ENCODE measurements around the gene CD6. TPM values are rescaled to one million over a fixed set of nuclear protein-coding genes. Genes with fewer than 3 reads are reported as not detected.

CD6 gene
- total RNA-seq, 2 experiments from 2014 or later, result 286 to 377 TPM

DNA sequence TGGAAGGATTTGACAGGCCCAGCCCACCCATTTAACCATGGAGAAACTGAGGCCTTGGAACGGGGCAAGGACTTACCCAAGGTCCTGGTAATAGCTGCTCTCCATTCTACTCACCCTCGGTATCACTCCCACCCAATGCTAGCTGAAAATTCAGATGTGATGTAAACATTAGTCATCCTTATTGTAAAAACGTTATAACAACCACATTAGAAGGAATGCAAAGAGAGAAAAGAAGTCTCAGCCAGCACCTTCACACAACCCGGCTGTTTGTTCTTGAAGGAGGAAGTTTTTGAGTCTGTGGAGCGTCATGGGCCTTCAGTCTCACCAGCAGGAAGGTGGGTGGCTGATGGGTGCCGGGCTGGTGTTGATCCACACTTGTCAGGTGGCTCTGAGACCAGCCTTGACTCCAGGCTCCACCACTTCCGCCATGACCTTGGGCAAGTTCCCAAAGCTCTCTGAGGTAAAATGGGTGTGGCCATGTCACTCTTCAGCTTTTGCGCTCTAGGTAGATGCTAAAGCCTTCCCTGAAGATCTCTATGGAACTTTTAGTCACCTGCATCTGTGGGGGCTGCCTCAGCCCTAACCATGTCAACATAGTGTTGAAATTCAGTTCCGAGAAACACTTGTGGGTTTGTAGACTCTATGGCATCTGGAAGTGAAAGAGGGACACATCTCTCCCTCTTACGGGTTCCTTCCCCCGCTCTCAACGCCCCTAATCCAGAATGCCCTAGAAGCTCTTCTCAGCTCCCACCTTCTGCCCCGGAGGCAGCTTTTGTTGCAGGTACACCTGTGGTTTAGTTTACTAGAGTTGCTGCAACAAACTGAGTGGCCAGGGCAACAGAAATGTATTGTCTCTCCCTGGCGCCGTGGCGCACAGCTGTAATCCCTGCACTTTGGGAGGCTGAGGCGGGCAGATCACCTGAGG is 14.8 kb downstream of the CD6 start:
- peak; percentile 76 for ATAC-seq
- H3K36me3 Mint-ChIP-seq (ENCODE audit: low read depth), result peaks cover 83% of the 10 kb centered on the region
- intact Hi-C loops (cut with DNase I, micrococcal nuclease), result loop anchor here (1.0 to 10.0 kb wide), 10 partner anchors 8 to 1569 kb away; partner anchors contain the start of genes CD5 (in 1 of the 2) and VPS37C (in 1 of the 2)
- ChIA-PET CTCF (interaction anchor here (0.6 to 1.7 kb wide), 14 partner anchors 9 to 126 kb away, joined by 3 to 9 read pairs (median 4); partner anchors contain the start of gene TMEM109), POLR2A (interaction anchor here (0.5 to 4.6 kb wide), 25 partner anchors 8 to 175 kb away, joined by 3 to 49 read pairs (median 7); partner anchors contain the start of genes TMEM109 and VPS37C)
- H3K27ac Mint-ChIP-seq, result peak overlapping the region; percentile 96
- no peaks in the 10 kb centered on the region for H3K9me3 Mint-ChIP-seq (ENCODE audit: low read depth)
- DNase-seq, result peak; percentile 97
- no peaks in the 10 kb centered on the region for H3K27me3 Mint-ChIP-seq
- H3K4me3 Mint-ChIP-seq, result peak overlapping the region; percentile 87
- peaks cover 94% of the 10 kb centered on the region for H3K4me1 Mint-ChIP-seq

DNA sequence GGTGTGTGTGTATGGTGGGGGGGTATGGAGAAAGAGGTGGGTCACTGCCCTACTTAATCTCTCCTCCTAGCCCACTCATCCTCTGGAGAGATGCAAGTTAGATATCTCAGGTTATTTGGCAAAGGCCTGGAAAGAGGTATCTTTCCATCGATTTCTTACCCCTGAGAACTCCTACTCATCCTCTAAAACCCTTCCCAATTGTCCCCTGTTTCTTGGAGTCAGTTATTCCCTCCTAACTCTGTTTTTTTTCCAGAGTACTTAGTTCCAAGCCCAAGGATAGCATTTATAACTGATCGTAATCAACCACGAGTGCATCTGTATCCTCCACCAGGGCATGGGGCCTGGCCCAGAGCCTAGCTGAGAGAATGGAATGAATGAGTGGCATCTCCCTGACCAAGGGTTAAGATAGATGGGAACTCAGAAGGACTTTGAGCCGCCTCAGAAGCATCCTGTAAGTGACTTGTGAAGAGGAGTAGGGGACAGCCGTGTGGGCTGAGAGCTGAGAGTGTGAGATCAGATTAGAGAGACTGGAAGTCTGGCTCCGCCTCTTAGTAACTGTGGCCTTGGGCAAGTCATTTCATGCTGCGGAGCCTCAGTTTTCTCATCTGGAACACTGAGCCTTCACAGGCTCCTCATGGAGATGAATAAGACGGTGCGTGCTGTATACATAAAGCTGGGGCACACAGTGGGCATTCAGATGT is 16.2 kb downstream of the CD6 start:
- DNase-seq (peak; percentile 87), ATAC-seq (peak; percentile 50)
- ChIA-PET POLR2A (interaction anchor here (0.6 to 4.6 kb wide), 16 partner anchors 9 to 84 kb away, joined by 3 to 49 read pairs (median 5); no protein-coding TSS in a partner anchor), CTCF (interaction anchor here (0.6 to 1.4 kb wide), 11 partner anchors 16 to 200 kb away, joined by 3 to 5 read pairs (median 3); no protein-coding TSS in a partner anchor)
- intact Hi-C loops (cut with DNase I, micrococcal nuclease), result loop anchor here (2.0 to 10.0 kb wide), 6 partner anchors 17 to 1567 kb away; partner anchors contain the start of gene CD5 (in 1 of the 2)
- peak overlapping the region; percentile 87 for H3K4me3 Mint-ChIP-seq
- H3K27ac Mint-ChIP-seq, result peak overlapping the region; percentile 96
- no peaks in the 10 kb centered on the region for H3K9me3 Mint-ChIP-seq (ENCODE audit: low read depth)
- H3K4me1 Mint-ChIP-seq, result peaks cover 88% of the 10 kb centered on the region
- H3K27me3 Mint-ChIP-seq, result no peaks in the 10 kb centered on the region
- H3K36me3 Mint-ChIP-seq (ENCODE audit: low read depth), result peaks cover 73% of the 10 kb centered on the region

DNA sequence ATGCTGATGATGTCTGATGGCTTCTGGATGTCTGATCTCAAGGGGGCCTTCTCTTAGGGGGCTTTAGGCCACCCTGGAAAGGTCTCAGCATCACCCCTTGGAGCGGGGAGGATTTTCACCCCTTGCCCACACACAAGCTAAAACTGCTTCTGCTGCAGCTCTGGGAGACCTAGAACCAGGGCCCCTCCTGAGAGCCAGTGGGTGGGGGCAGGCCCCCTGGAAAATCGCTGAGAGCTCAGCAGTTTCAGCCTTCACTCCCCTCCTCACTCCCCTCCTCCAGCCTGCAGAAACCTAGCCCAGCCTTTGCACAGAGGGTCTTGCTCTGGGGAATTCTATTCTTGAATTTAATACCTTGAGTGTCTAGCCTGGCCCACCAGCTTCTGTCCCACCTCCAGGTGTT is 17.2 kb downstream of the CD6 start:
- POLR2A ChIA-PET, result interaction anchor here (0.6 to 4.6 kb wide), 11 partner anchors 10 to 78 kb away, joined by 3 to 49 read pairs (median 6); no protein-coding TSS in a partner anchor
- H3K9me3 Mint-ChIP-seq (ENCODE audit: low read depth), result no peaks in the 10 kb centered on the region
- intact Hi-C loops (cut with DNase I, micrococcal nuclease), result loop anchor here (5.0 to 10.0 kb wide), 2 partner anchors 94 to 1566 kb away; no protein-coding TSS in a partner anchor

DNA sequence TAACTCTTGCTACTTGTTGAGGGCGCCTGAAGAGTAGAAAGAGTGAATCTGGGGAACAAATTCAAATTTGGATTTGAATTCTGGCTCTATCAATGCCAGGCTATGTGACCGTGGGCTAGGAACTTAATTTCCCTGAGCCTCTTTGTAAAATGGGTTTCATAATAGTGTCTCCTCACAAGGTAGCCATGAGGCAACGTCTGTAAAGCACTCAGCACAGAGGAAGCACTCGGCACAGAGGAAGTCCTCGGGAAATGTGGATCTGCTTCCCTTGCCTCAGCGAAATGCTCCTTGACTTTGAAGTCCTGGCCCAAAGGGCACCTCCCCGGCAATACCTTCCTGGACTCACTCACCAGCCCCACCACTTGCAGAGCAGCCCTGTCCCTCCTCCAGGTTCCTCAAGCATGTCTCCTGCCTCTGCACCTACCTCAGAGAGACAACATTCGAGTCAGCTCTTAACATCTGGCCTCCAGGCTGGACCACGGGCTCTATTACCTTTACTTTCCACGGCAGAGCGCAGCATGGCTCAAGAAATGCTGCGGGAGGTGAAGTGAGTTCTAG is 17.7 kb downstream of the CD6 start:
- ATAC-seq (no peak), DNase-seq (peak; percentile 39)
- ChIA-PET CTCF (interaction anchor here (0.7 to 1.4 kb wide), 6 partner anchors 11 to 140 kb away, joined by 3 read pairs; no protein-coding TSS in a partner anchor), POLR2A (interaction anchor here (1.3 to 2.0 kb wide), 3 partner anchors 10 to 66 kb away, joined by 5 to 25 read pairs (median 7); no protein-coding TSS in a partner anchor)
- Mint-ChIP-seq H3K9me3 (ENCODE audit: low read depth) (no peaks in the 10 kb centered on the region), H3K27me3 (no peaks in the 10 kb centered on the region), H3K4me1 (peaks cover 86% of the 10 kb centered on the region), H3K36me3 (ENCODE audit: low read depth) (peaks cover 72% of the 10 kb centered on the region), H3K27ac (peak overlapping the region; percentile 96), H3K4me3 (peak overlapping the region; percentile 87)
- intact Hi-C loops (cut with DNase I, micrococcal nuclease), result loop anchor here (5.0 to 10.0 kb wide), 2 partner anchors 93 to 1566 kb away; no protein-coding TSS in a partner anchor

More for the DNA sequence above, 17.2 kb downstream of the CD6 start:
- H3K27ac Mint-ChIP-seq, result peak overlapping the region; percentile 96
- CTCF ChIA-PET, result interaction anchor here (0.9 to 1.4 kb wide), 7 partner anchors 10 to 199 kb away, joined by 3 read pairs; no protein-coding TSS in a partner anchor
- H3K27me3 Mint-ChIP-seq, result no peaks in the 10 kb centered on the region
- DNase-seq (peak; percentile 33), ATAC-seq (no peak)
- H3K36me3 Mint-ChIP-seq (ENCODE audit: low read depth), result peaks cover 73% of the 10 kb centered on the region
- peaks cover 88% of the 10 kb centered on the region for H3K4me1 Mint-ChIP-seq
- H3K4me3 Mint-ChIP-seq, result peak overlapping the region; percentile 87

DNA sequence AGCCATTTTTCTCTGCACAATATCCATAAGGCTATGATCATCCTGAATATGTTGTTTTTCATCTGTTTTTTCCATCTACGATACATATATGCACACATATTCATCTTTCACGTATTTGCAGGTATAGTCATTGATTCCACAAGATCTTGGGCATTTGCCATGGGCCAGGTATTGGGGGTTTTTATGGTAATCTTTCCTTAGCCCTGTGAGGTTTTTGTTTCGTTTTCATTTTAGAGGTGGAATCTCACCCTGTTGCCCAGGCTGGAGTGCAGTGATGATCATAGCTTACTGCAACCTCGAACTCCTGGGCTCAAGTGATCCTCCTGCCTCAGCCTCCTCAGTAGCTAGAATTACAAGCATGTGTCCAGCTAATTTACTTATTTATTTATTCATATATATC is 20.0 kb downstream of the CD6 start:
- DNase-seq, result peak; percentile 71
- no peak for ATAC-seq
- Mint-ChIP-seq H3K27ac (peak overlapping the region; percentile 84), H3K27me3 (no peaks in the 10 kb centered on the region), H3K4me3 (peak overlapping the region; percentile 55), H3K9me3 (ENCODE audit: low read depth) (no peaks in the 10 kb centered on the region), H3K36me3 (ENCODE audit: low read depth) (peaks cover 77% of the 10 kb centered on the region), H3K4me1 (peaks cover 87% of the 10 kb centered on the region)
- intact Hi-C loops (cut with DNase I, micrococcal nuclease), result no loop called here
- ChIA-PET POLR2A (interaction anchor here (0.6 to 1.6 kb wide), 8 partner anchors 9 to 261 kb away, joined by 3 to 5 read pairs (median 4); no protein-coding TSS in a partner anchor), CTCF (interaction anchor here (0.6 to 1.1 kb wide), 3 partner anchors 10 to 121 kb away, joined by 3 read pairs; no protein-coding TSS in a partner anchor)

DNA sequence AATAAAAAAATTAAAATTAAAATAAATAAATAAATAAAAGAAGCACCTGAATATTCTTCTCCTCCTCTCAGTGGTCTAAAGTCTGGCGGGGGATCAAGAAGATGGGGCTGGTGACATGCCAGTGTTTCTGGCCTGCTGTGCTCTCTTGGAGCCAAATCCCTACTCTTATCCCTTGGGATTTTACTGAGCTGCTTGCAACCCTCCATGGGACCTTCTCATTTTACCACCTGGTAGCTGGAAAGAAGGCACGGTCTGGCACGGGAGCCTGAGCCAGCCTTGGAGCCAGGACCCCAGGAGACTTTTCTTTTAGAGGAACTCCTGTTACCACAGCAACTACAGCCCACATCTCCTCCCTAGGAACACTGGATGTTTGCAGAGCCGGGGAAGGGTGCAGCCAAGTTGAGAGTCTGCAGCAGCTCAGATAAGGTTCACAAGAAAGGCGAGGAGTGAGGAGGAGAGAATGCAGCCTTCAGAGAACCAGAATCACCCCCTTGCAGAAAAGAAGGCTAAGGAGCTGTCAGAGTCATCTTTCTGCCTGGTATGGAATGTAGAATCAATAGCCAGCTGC is 21.4 kb downstream of the CD6 start:
- ATAC-seq (no peak), DNase-seq (peak; percentile 18)
- Mint-ChIP-seq H3K9me3 (ENCODE audit: low read depth) (no peaks in the 10 kb centered on the region), H3K27me3 (no peaks in the 10 kb centered on the region), H3K36me3 (ENCODE audit: low read depth) (peaks cover 74% of the 10 kb centered on the region), H3K27ac (peak overlapping the region; percentile 97), H3K4me3 (peak overlapping the region; percentile 61), H3K4me1 (peaks cover 83% of the 10 kb centered on the region)
- POLR2A ChIA-PET, result interaction anchor here (0.7 to 2.8 kb wide), 13 partner anchors 9 to 119 kb away, joined by 3 to 26 read pairs (median 5); no protein-coding TSS in a partner anchor
- intact Hi-C loops (cut with DNase I, micrococcal nuclease), result loop anchor here in 1 of 2 experiments (1.0 to 2.0 kb wide), 3 partner anchors 11 to 23 kb away; no protein-coding TSS in a partner anchor
- CTCF ChIA-PET, result interaction anchor here (0.6 to 1.7 kb wide), 7 partner anchors 11 to 156 kb away, joined by 3 to 6 read pairs (median 4); no protein-coding TSS in a partner anchor

DNA sequence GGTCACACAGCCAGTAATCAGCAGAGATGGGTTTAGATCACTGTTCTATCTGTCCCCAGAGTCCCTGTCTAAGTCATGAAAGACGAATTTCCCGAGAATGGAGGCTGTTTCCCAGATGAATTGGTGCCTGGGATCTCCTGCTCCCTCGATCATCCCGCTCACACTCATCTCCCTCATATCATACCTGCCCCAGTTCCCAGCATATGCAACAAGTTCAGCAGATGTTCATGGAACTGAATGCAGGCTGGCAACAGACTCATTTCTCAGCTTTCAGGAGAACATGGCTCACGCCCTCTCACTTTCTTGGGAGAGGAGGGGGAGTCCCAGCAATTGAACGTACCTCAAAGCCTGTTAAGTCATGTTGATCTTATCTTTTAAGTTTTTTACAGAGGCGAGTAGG is 22.1 kb downstream of the CD6 start:
- no peaks in the 10 kb centered on the region for H3K27me3 Mint-ChIP-seq
- peaks cover 83% of the 10 kb centered on the region for H3K4me1 Mint-ChIP-seq
- ChIA-PET CTCF (interaction anchor here (1.1 to 1.7 kb wide), 5 partner anchors 11 to 136 kb away, joined by 4 to 6 read pairs (median 5); no protein-coding TSS in a partner anchor), POLR2A (interaction anchor here (0.8 to 2.8 kb wide), 12 partner anchors 8 to 118 kb away, joined by 3 to 26 read pairs (median 5); no protein-coding TSS in a partner anchor)
- H3K4me3 Mint-ChIP-seq, result peak overlapping the region; percentile 61
- ATAC-seq, result peak; percentile 47
- peak; percentile 78 for DNase-seq
- peak overlapping the region; percentile 97 for H3K27ac Mint-ChIP-seq
- no peaks in the 10 kb centered on the region for H3K9me3 Mint-ChIP-seq (ENCODE audit: low read depth)
- H3K36me3 Mint-ChIP-seq (ENCODE audit: low read depth), result peaks cover 71% of the 10 kb centered on the region
- intact Hi-C loops (cut with DNase I, micrococcal nuclease), result loop anchor here (1.0 to 2.0 kb wide), 5 partner anchors 7 to 68 kb away; no protein-coding TSS in a partner anchor

DNA sequence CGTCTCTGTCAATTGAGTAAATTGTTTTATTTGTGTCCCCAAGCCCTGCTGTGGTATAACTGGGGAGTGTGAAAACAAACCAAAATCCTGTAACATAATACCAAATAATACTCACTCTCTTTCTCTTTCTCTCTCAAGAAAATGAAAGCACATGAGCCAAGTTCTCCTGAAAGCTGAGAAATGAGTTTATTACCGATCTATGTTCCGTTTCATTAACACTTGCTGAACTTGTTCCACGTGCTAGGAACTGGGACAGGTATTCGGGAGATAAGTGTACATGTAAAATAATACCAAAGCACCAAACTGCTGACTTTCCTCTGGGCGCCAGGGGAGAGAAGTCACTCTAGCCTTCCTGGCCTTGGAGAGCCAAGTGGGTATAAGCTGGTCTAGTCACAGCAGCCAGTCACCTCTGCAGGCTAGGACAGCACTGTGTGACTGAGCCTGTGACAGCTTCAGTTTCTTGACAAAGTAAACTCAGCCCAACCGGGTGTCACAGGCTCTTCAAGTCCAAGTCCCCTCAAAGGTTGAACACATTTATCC is 23.1 kb downstream of the CD6 start:
- Mint-ChIP-seq H3K4me1 (peaks cover 82% of the 10 kb centered on the region), H3K9me3 (ENCODE audit: low read depth) (no peaks in the 10 kb centered on the region), H3K4me3 (peak overlapping the region; percentile 61), H3K27ac (peak overlapping the region; percentile 97), H3K27me3 (no peaks in the 10 kb centered on the region), H3K36me3 (ENCODE audit: low read depth) (peaks cover 65% of the 10 kb centered on the region)
- POLR2A ChIA-PET, result interaction anchor here (0.6 to 2.8 kb wide), 16 partner anchors 9 to 974 kb away, joined by 3 to 26 read pairs (median 6); partner anchors contain the start of gene TMEM109
- intact Hi-C loops (cut with DNase I, micrococcal nuclease), result loop anchor here (1.0 kb wide), 2 partner anchors 8 to 67 kb away; no protein-coding TSS in a partner anchor
- DNase-seq (peak; percentile 74), ATAC-seq (peak; percentile 66)
- CTCF ChIA-PET, result interaction anchor here (0.6 to 1.7 kb wide), 8 partner anchors 8 to 135 kb away, joined by 3 to 4 read pairs (median 4); no protein-coding TSS in a partner anchor

DNA sequence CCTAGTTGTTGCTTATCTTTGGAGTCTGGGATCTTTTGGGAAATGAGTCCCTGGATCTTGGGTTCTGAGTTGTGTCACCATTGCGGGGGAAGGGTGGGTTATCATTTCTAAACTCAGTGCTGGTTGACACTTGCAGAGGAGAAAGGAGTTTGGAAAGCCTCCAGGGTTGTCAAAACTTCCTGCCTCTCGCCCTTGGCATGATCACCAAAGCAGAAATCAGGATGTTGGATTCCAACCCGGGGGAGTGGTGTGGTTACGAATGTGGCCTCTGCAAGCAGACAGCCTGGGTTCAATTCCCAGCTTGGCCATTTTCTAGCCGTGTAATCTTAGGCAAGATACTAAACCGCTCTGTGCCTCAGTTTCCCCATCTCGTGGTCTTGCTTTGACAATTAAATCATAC is 24.3 kb downstream of the CD6 start:
- POLR2A ChIA-PET, result interaction anchor here (0.7 to 1.6 kb wide), 3 partner anchors 17 to 82 kb away, joined by 3 to 6 read pairs (median 4); partner anchors contain the start of gene TMEM109
- no peak for DNase-seq
- no peaks in the 10 kb centered on the region for H3K27me3 Mint-ChIP-seq
- CTCF ChIA-PET, result interaction anchor here (1.1 to 1.5 kb wide), 2 partner anchors 10 to 28 kb away, joined by 4 to 6 read pairs; no protein-coding TSS in a partner anchor
- peaks cover 80% of the 10 kb centered on the region for H3K4me1 Mint-ChIP-seq
- intact Hi-C loops (cut with DNase I, micrococcal nuclease), result no loop called here
- peaks cover 64% of the 10 kb centered on the region for H3K36me3 Mint-ChIP-seq (ENCODE audit: low read depth)
- peak overlapping the region; percentile 97 for H3K27ac Mint-ChIP-seq
- ATAC-seq, result no peak
- peak overlapping the region; percentile 61 for H3K4me3 Mint-ChIP-seq
- no peaks in the 10 kb centered on the region for H3K9me3 Mint-ChIP-seq (ENCODE audit: low read depth)
